H9 (cell line): ENCODE results near the gene EFTUD2. TPM values are rescaled to one million over a fixed set of nuclear protein-coding genes. Genes with fewer than 3 reads are reported as not detected.

ENCODE experiments used
- DNase-seq: peaks from one replicate; pipeline ENCODE4 v3.0.0-alpha.2; 2017
- H2AFZ ChIP-seq: one replicate; pipeline ENCODE4 v1.6.1; 2013; ENCODE audit warnings: mild to moderate bottlenecking, low read length, control low read depth, moderate library complexity
- H2AK5ac ChIP-seq: 2 replicates; pipeline ENCODE4 v1.6.1; 2013; ENCODE audit warnings: low read length, control low read depth, mixed read lengths; ENCODE audit not compliant: insufficient read length
- H2BK120ac ChIP-seq: one replicate; pipeline ENCODE4 v1.6.1; 2013; ENCODE audit warnings: low read depth, mild to moderate bottlenecking, low read length, control low read depth, inconsistent platforms; ENCODE audit not compliant: poor library complexity, severe bottlenecking
- H2BK12ac ChIP-seq: 2 replicates; pipeline ENCODE4 v1.6.1; 2013; ENCODE audit warnings: low read length, control low read depth, mixed read lengths, low read depth; ENCODE audit not compliant: insufficient read length
- H2BK15ac ChIP-seq: 2 replicates; pipeline ENCODE4 v1.6.1; 2013; ENCODE audit warnings: low read depth, low read length, control low read depth
- H2BK20ac ChIP-seq: one replicate; pipeline ENCODE4 v1.6.1; 2013; ENCODE audit warnings: low read depth, mild to moderate bottlenecking, low read length, control low read depth, inconsistent platforms; ENCODE audit not compliant: poor library complexity, severe bottlenecking
- H2BK5ac ChIP-seq: 2 replicates; pipeline ENCODE4 v1.6.1; 2013; ENCODE audit warnings: low read length, control low read depth, mixed read lengths; ENCODE audit not compliant: insufficient read length
- H3K14ac ChIP-seq: 2 replicates; pipeline ENCODE4 v1.6.1; 2013; ENCODE audit warnings: low read length, control low read depth; ENCODE audit not compliant: insufficient read depth
- H3K18ac ChIP-seq: 2 replicates; pipeline ENCODE4 v1.6.1; 2013; ENCODE audit warnings: low read depth, mild to moderate bottlenecking, mixed read lengths, low read length, control low read depth; ENCODE audit not compliant: insufficient read length
- H3K23ac ChIP-seq: 2 replicates; pipeline ENCODE4 v1.6.1; 2013; ENCODE audit warnings: low read length, control low read depth, mixed read lengths, low read depth; ENCODE audit not compliant: insufficient read length
- H3K23me2 ChIP-seq: 2 replicates; pipeline ENCODE4 v1.6.1; 2013; ENCODE audit warnings: low read depth, mild to moderate bottlenecking, mixed read lengths, low read length, control low read depth; ENCODE audit not compliant: insufficient read length, poor library complexity, severe bottlenecking
- H3K27ac ChIP-seq: 2 replicates; pipeline ENCODE4 v1.5.1; 2013; ENCODE audit warnings: low read length, control low read depth, mixed read lengths, low read depth; ENCODE audit not compliant: insufficient read length
- H3K27me3 ChIP-seq: 2 replicates; pipeline ENCODE4 v1.6.1; 2013; ENCODE audit warnings: low read length, control low read depth, inconsistent platforms; ENCODE audit not compliant: insufficient read depth
- H3K4ac ChIP-seq: 2 replicates; pipeline ENCODE4 v1.6.1; 2013; ENCODE audit warnings: low read depth, mild to moderate bottlenecking, control low read depth, inconsistent platforms, low read length, moderate library complexity
- H3K4me1 ChIP-seq: 2 replicates; pipeline ENCODE4 v1.6.1; 2013; ENCODE audit warnings: low read length, control low read depth, inconsistent platforms; ENCODE audit not compliant: insufficient read depth
- H3K4me2 ChIP-seq: 2 replicates; pipeline ENCODE4 v1.6.1; 2013; ENCODE audit warnings: low read length, control low read depth, mixed read lengths; ENCODE audit not compliant: insufficient read length, insufficient read depth
- H3K56ac ChIP-seq: 2 replicates; pipeline ENCODE4 v1.6.1; 2013; ENCODE audit warnings: low read depth, mild to moderate bottlenecking, mixed read lengths, low read length, control low read depth; ENCODE audit not compliant: insufficient read length
- H3K79me1 ChIP-seq: 2 replicates; pipeline ENCODE4 v1.6.1; 2013; ENCODE audit warnings: low read depth, mild to moderate bottlenecking, moderate library complexity, low read length, control low read depth, inconsistent platforms; ENCODE audit not compliant: insufficient read depth, poor library complexity, severe bottlenecking
- H3K79me2 ChIP-seq: 2 replicates; pipeline ENCODE4 v1.6.1; 2013; ENCODE audit warnings: low read length, control low read depth, inconsistent platforms; ENCODE audit not compliant: insufficient read depth
- H3K9ac ChIP-seq: 2 replicates; pipeline ENCODE4 v1.6.1; 2013; ENCODE audit warnings: low read length, control low read depth, mixed read lengths; ENCODE audit not compliant: insufficient read length; ENCODE audit errors: extremely low read depth
- H3K9me3 ChIP-seq: one replicate; pipeline ENCODE4 v1.6.1; 2013; ENCODE audit warnings: low read depth, low read length, inconsistent platforms; ENCODE audit not compliant: control insufficient read depth
- H3T11ph ChIP-seq: one replicate; pipeline ENCODE4 v1.6.1; 2013; ENCODE audit warnings: mild to moderate bottlenecking, low read length, control low read depth, inconsistent platforms
- H4K20me1 ChIP-seq: one replicate; pipeline ENCODE4 v1.6.1; 2013; ENCODE audit not compliant: control insufficient read depth, insufficient read length, insufficient read depth
- H4K5ac ChIP-seq: 2 replicates; pipeline ENCODE4 v1.6.1; 2013; ENCODE audit warnings: low read depth, mild to moderate bottlenecking, mixed read lengths, low read length, control low read depth; ENCODE audit not compliant: insufficient read length
- H4K8ac ChIP-seq: replicated peaks from 2 replicates; pipeline ENCODE4 v1.6.1; 2013; ENCODE audit warnings: low read length, control low read depth, mixed read lengths, low read depth; ENCODE audit not compliant: insufficient read length
- H4K91ac ChIP-seq: 2 replicates; pipeline ENCODE4 v1.6.1; 2013; ENCODE audit warnings: low read depth, mild to moderate bottlenecking, moderate library complexity, mixed read lengths, low read length, control low read depth; ENCODE audit not compliant: insufficient read length
- H3K27ac Mint-ChIP-seq, 3 experiments: 2 replicates in 2 of 3; 3 replicates in 1 of 3; pipeline ENCODE4 v1.8.0; 2020 to 2021; ENCODE audit warnings: mixed read lengths in 3 of 3, mild to moderate bottlenecking in 1 of 3, moderate library complexity in 1 of 3
- H3K27me3 Mint-ChIP-seq: 2 replicates; pipeline ENCODE4 v1.8.0; 2021; ENCODE audit warnings: low read depth, mild to moderate bottlenecking, moderate library complexity, mixed read lengths
- H3K36me3 Mint-ChIP-seq, 3 experiments: 2 replicates in 2 of 3; 3 replicates in 1 of 3; pipeline ENCODE4 v1.8.0; 2020 to 2021; ENCODE audit warnings: low read depth in 3 of 3, mixed read lengths in 3 of 3; ENCODE audit not compliant: insufficient read depth in 1 of 3
- H3K4me1 Mint-ChIP-seq, 2 experiments: 2 replicates each; pipeline ENCODE4 v1.8.0; 2020; ENCODE audit warnings: mixed read lengths in 2 of 2
- H3K4me3 Mint-ChIP-seq, 2 experiments: 2 replicates in 1 of 2; 3 replicates in 1 of 2; pipeline ENCODE4 v1.8.0; 2020 to 2021; ENCODE audit warnings: mild to moderate bottlenecking in 2 of 2, mixed read lengths in 2 of 2, moderate library complexity in 1 of 2
- H3K9me3 Mint-ChIP-seq, 2 experiments: 2 replicates in 1 of 2; 3 replicates in 1 of 2; pipeline ENCODE4 v1.8.0; 2020; ENCODE audit warnings: mild to moderate bottlenecking in 2 of 2, mixed read lengths in 2 of 2, moderate library complexity in 1 of 2
- CTCF ChIP-seq: fragments of 200-600 bp; sonication (generic); conservative IDR thresholded peaks from 3 replicates; pipeline ENCODE4 v1.8.0; 2021; ENCODE audit warnings: antibody characterized with exemption, mild to moderate bottlenecking
- WGBS: extraction: QIAGEN DNeasy Blood & Tissue Kit; methylation state at CpG from one replicate; pipeline ENCODE4 v1.1.7; 2013; ENCODE audit warnings: missing lambda C conversion rate, low lambda C conversion rate, mixed read lengths; ENCODE audit not compliant: insufficient read length; ENCODE audit errors: extremely low coverage; 5-methylcytosine and 5-hydroxymethylcytosine counted together
- total RNA-seq: library from RNA; stranded (reverse); gene quantifications from 2 replicates; pipeline ENCODE4 v1.2.1, GENCODE V29; 2021

EFTUD2 gene
- total RNA-seq, 1 experiment from 2014 or later: 150 TPM

GRCh38 chr17:44887016-44887415 lies 12.2 kb downstream of the EFTUD2 start:
- Histone ChIP-seq H3K27me3 (no peaks in the 10 kb centered on the region), H2BK20ac (no peak overlapping the region), H3K23me2 (no peaks in the 10 kb centered on the region), H2BK120ac (no peak overlapping the region), H3K23ac (no peak overlapping the region), H2AK5ac (no peak overlapping the region), H3T11ph (no peak overlapping the region), H3K14ac (no peak overlapping the region), H3K79me2 (peaks cover 2% of the 10 kb centered on the region; the same call in 1 of the 2 replicates), H2AFZ (no peak overlapping the region), H2BK5ac (no peak overlapping the region), H2BK12ac (no peak overlapping the region), H3K27ac (no peak overlapping the region), H3K56ac (no peak overlapping the region), H3K9ac (no peak overlapping the region), H3K4me1 (no peaks in the 10 kb centered on the region), H3K9me3 (no peaks in the 10 kb centered on the region), H2BK15ac (no peak overlapping the region), H3K79me1 (peaks cover 4% of the 10 kb centered on the region), H4K91ac (no peak overlapping the region), H4K5ac (no peak overlapping the region), H4K8ac (no peak overlapping the region), H3K18ac (no peak overlapping the region), H4K20me1 (no peaks in the 10 kb centered on the region), H3K4ac (no peak overlapping the region), H3K4me2 (no peak overlapping the region)
- Mint-ChIP-seq H3K27ac (no peak overlapping the region), H3K4me1 (no peaks in the 10 kb centered on the region), H3K9me3 (no peaks in the 10 kb centered on the region), H3K36me3 (peaks cover 35 to 55% (median 40%) of the 10 kb centered on the region in 3 experiments; a peak in 6 of 7 replicates), H3K27me3 (no peaks in the 10 kb centered on the region), H3K4me3 (no peak overlapping the region)
- WGBS: no CpG with 5 or more reads among the region's 1 CpG
- no peak for TF ChIP-seq CTCF
- no peak for DNase-seq
